GM21528 (cell line): ENCODE results near the gene NDUFAF2.
"Not testable (repeated sequence)": the region's sequence is repeated elsewhere in the genome, so short reads cannot be mapped to it uniquely, and the experiment has no call there.

Experiments used
- ATAC-seq: cut with Tn5 transposase; IDR thresholded peaks from one replicate; pipeline ENCODE4 v1.9.1; 2021; ENCODE audit warnings: mild to moderate bottlenecking, moderate library complexity; ENCODE audit not compliant: unreplicated experiment, low FRiP score

The NDUFAF2 gene

GRCh38 chr5:61044545-61044944 is 99.5 kb downstream of the NDUFAF2 start:
- no peak for ATAC-seq

GRCh38 chr5:61047346-61047745 is 102.3 kb downstream of the NDUFAF2 start:
- no peak for ATAC-seq

- ATAC-seq = no peak
These were observed 103.5 kb downstream of the NDUFAF2 start for GRCh38 chr5:61048534-61048933.

- no peak for ATAC-seq
These were observed 105.3 kb downstream of the NDUFAF2 start for GRCh38 chr5:61050292-61050691.

GRCh38 chr5:61051267-61051666 is 106.3 kb downstream of the NDUFAF2 start:
- ATAC-seq = no peak

GRCh38 chr5:61052882-61053281 is 107.9 kb downstream of the NDUFAF2 start:
- no peak for ATAC-seq

GRCh38 chr5:61053937-61054336 is 108.9 kb downstream of the NDUFAF2 start:
- ATAC-seq = no peak

- no peak for ATAC-seq
These were observed 110.5 kb downstream of the NDUFAF2 start for GRCh38 chr5:61055434-61056006.

- no peak for ATAC-seq
These were observed 114.5 kb downstream of the NDUFAF2 start for GRCh38 chr5:61059499-61059898.

GRCh38 chr5:61069150-61069549 is 124.1 kb downstream of the NDUFAF2 start:
- no peak for ATAC-seq

- no peak for ATAC-seq
These were observed 126.5 kb downstream of the NDUFAF2 start for GRCh38 chr5:61071526-61071925.

- no peak for ATAC-seq
These were observed 131.6 kb downstream of the NDUFAF2 start for GRCh38 chr5:61076626-61077025.

GRCh38 chr5:61081741-61082140 is 136.7 kb downstream of the NDUFAF2 start:
- ATAC-seq = no peak

- ATAC-seq = no peak
These were observed 137.7 kb downstream of the NDUFAF2 start for GRCh38 chr5:61082516-61083280.

- ATAC-seq = no peak
These were observed 139.7 kb downstream of the NDUFAF2 start for GRCh38 chr5:61084658-61085057.

GRCh38 chr5:61085885-61086284 is 140.9 kb downstream of the NDUFAF2 start:
- ATAC-seq = no peak

- ATAC-seq = no peak
These were observed 142.9 kb downstream of the NDUFAF2 start for GRCh38 chr5:61087921-61088320.

GRCh38 chr5:61089351-61089750 is 144.3 kb downstream of the NDUFAF2 start:
- ATAC-seq = no peak

- ATAC-seq = not testable (repeated sequence)
These were observed 148.2 kb downstream of the NDUFAF2 start for GRCh38 chr5:61093046-61093771.

- no peak for ATAC-seq
These were observed 152.5 kb downstream of the NDUFAF2 start for GRCh38 chr5:61097465-61097864.

- ATAC-seq = no peak
These were observed 153.4 kb downstream of the NDUFAF2 start for GRCh38 chr5:61098251-61098995.
